Ishikawa (cell line): Measurements from ENCODE around the gene TCF7L2.

Experiments
- CEBPB ChIP-seq: IDR thresholded peaks from 2 replicates; pipeline ENCODE4 v1.6.1; 2012
- CREB1 ChIP-seq: IDR thresholded peaks from 2 replicates; pipeline ENCODE4 v1.6.1; 2012; ENCODE audit warnings: low read depth
- EGR1 ChIP-seq: IDR thresholded peaks from 2 replicates; pipeline ENCODE4 v1.6.1; 2012
- EP300 ChIP-seq: IDR thresholded peaks from 2 replicates; pipeline ENCODE4 v1.6.1; 2012; ENCODE audit warnings: borderline replicate concordance
- FOXM1 ChIP-seq: IDR thresholded peaks from 2 replicates; pipeline ENCODE4 v1.6.1; 2012; ENCODE audit warnings: low read depth, borderline replicate concordance
- NFIC ChIP-seq: IDR thresholded peaks from 2 replicates; pipeline ENCODE4 v1.6.1; 2012
- RAD21 ChIP-seq: IDR thresholded peaks from 2 replicates; pipeline ENCODE4 v1.6.1; 2012; ENCODE audit warnings: low read depth
- TAF1 ChIP-seq: IDR thresholded peaks from 2 replicates; pipeline ENCODE4 v1.6.1; 2012; ENCODE audit warnings: low read depth, mild to moderate bottlenecking
- TCF12 ChIP-seq: IDR thresholded peaks from 2 replicates; pipeline ENCODE4 v1.6.1; 2012; ENCODE audit warnings: low read depth
- TEAD4 ChIP-seq: IDR thresholded peaks from 2 replicates; pipeline ENCODE4 v1.6.1; 2012
- YY1 ChIP-seq: IDR thresholded peaks from 2 replicates; pipeline ENCODE4 v1.6.1; 2012; ENCODE audit warnings: low read depth
- ZBTB7A ChIP-seq: IDR thresholded peaks from 2 replicates; pipeline ENCODE4 v1.6.1; 2012; ENCODE audit warnings: low read depth
- TF ChIP-seq, protein P1 (sequence below): IDR thresholded peaks from 2 replicates; pipeline ENCODE4 v1.6.1; 2012; ENCODE audit warnings: low read depth, mild to moderate bottlenecking
- TF ChIP-seq, protein P2 (sequence below): IDR thresholded peaks from 2 replicates; pipeline ENCODE4 v1.6.1; 2012
- TF ChIP-seq, protein P3 (sequence below): IDR thresholded peaks from 2 replicates; pipeline ENCODE4 v1.6.1; 2012

The TCF7L2 gene

DNA sequence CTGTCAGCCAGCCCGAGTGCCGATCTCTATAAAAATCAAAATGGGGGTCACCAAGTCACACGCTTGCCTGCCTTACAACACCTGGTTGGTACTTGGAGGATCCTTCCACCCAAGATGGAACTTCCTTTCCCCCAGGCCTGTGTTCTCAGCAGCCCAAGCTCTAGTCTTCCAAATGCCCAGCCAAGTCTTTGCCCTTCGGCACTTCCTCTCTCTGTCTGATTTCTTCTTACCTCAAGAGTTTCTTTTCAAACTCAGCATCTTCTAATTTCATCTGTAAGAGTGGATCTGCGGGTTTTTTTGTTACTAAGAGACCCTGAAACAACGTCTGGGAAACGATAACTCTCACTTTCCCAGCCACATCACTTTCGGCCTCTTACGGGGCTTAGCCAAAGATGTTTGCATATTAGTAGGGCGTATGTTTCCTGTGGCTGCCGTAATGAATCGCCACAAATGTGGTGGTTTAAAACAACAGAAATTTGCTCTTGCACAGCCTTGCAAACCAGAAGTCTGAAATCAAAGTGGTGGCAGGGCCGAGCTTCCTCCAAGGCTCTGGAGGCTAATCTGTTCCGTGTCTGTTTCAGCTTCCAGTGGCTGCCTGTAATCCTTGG lies 219.9 kb downstream of the TCF7L2 start:
- no peak for TF ChIP-seq ZBTB7A
- TF ChIP-seq CREB1, result no peak
- no peak for TF ChIP-seq EP300
- no peak for TF ChIP-seq TAF1
- no peak for TF ChIP-seq YY1
- TF ChIP-seq, protein P1, sequence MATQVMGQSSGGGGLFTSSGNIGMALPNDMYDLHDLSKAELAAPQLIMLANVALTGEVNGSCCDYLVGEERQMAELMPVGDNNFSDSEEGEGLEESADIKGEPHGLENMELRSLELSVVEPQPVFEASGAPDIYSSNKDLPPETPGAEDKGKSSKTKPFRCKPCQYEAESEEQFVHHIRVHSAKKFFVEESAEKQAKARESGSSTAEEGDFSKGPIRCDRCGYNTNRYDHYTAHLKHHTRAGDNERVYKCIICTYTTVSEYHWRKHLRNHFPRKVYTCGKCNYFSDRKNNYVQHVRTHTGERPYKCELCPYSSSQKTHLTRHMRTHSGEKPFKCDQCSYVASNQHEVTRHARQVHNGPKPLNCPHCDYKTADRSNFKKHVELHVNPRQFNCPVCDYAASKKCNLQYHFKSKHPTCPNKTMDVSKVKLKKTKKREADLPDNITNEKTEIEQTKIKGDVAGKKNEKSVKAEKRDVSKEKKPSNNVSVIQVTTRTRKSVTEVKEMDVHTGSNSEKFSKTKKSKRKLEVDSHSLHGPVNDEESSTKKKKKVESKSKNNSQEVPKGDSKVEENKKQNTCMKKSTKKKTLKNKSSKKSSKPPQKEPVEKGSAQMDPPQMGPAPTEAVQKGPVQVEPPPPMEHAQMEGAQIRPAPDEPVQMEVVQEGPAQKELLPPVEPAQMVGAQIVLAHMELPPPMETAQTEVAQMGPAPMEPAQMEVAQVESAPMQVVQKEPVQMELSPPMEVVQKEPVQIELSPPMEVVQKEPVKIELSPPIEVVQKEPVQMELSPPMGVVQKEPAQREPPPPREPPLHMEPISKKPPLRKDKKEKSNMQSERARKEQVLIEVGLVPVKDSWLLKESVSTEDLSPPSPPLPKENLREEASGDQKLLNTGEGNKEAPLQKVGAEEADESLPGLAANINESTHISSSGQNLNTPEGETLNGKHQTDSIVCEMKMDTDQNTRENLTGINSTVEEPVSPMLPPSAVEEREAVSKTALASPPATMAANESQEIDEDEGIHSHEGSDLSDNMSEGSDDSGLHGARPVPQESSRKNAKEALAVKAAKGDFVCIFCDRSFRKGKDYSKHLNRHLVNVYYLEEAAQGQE, result no peak
- TF ChIP-seq FOXM1, result no peak
- TF ChIP-seq, protein P2, sequence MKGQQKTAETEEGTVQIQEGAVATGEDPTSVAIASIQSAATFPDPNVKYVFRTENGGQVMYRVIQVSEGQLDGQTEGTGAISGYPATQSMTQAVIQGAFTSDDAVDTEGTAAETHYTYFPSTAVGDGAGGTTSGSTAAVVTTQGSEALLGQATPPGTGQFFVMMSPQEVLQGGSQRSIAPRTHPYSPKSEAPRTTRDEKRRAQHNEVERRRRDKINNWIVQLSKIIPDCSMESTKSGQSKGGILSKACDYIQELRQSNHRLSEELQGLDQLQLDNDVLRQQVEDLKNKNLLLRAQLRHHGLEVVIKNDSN, result no peak
- no peak for TF ChIP-seq NFIC

- TF ChIP-seq YY1, result no peak
- TF ChIP-seq FOXM1, result no peak
Measured at GRCh38 chr10:113171662-113172061, 221.6 kb downstream of the TCF7L2 start.

DNA sequence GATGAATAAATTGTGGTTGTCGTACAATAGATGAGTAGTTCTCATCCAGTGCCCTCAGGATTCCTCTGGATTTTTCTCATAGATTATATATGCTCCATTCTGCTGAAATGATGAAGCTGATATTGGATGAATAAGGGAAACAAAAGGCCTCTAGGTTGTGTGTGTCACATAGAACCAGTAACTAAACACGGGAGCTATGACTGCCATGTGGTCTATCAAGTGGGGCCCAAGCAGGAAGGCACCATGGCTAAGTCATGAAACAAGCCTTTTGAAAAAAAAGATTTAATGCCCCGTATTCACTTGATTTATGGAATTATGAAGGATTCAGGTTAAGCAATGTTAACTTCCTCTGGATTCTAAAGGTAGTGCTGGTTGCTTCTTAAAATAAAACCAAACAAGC lies 225.1 kb downstream of the TCF7L2 start:
- TF ChIP-seq YY1 (no peak), TAF1 (no peak), EGR1 (no peak)

DNA sequence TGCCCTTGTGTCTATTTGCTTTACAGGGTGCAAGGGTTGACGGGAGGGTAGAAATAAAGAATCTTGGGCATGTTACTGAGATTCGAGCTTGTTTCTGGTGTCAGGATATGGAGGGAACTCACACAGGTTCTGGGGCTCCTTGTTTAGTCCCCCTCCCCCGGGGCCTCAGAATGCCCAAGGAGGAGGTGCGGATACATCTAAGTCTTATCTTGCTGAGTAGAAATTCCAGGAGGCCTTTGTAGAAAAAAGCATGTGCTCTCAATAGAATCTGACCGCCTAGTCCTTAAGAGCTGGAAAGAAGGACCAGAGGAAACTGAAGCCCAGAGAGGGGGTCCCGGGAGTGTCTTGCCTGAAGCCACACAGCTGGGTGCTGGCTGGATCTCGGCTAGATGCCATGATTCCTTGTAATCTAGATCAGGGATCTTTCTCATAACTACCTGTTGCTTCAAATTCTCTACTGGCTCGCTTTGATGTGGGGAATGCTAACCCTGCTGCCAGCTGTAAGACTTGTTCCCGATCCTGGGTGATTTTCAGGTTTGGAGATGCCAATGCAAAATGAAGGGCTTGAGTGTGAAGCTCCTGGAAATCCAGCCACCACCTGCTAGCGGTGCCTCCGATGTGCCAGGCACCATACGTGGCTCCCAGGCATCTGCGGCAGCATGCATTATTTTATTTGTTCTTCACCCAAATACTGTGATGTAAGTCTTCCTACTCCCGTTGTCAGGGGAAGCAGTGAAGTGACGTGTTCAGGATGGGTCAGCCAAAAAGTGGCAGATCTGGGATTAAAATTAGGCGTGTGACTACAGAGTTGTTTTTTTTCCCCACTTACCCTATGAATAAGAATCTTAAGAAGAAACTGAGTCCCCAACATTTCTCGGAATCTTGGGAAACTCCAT lies 226.0 kb downstream of the TCF7L2 start:
- TF ChIP-seq RAD21 (no peak), FOXM1 (no peak), EP300 (no peak), NFIC (no peak), TAF1 (no peak)

- TF ChIP-seq CEBPB, result no peak
- TF ChIP-seq TCF12, result no peak
- TF ChIP-seq RAD21, result no peak
- TF ChIP-seq YY1, result no peak
- no peak for TF ChIP-seq NFIC
- no peak for TF ChIP-seq TAF1
- TF ChIP-seq FOXM1, result no peak
- TF ChIP-seq ZBTB7A, result no peak
- TF ChIP-seq, protein P3, sequence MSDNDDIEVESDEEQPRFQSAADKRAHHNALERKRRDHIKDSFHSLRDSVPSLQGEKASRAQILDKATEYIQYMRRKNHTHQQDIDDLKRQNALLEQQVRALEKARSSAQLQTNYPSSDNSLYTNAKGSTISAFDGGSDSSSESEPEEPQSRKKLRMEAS, result no peak
- TF ChIP-seq, protein P2, result no peak
- TF ChIP-seq, protein P1, result no peak
- TF ChIP-seq TEAD4, result no peak
- TF ChIP-seq EP300, result no peak
- no peak for TF ChIP-seq EGR1
- no peak for TF ChIP-seq CREB1
Measured at GRCh38 chr10:113176652-113177155, 226.7 kb downstream of the TCF7L2 start.

GRCh38 chr10:113177156-113177935 lies 227.3 kb downstream of the TCF7L2 start:
- TF ChIP-seq, protein P2, result no peak
- TF ChIP-seq, protein P3, result no peak
- TF ChIP-seq, protein P1, result no peak
- TF ChIP-seq TEAD4 (no peak), EP300 (no peak), FOXM1 (no peak), CEBPB (no peak), YY1 (no peak), TAF1 (no peak), CREB1 (no peak), NFIC (no peak), TCF12 (no peak), ZBTB7A (no peak)
